Epithelial cell of esophagus (primary cell): ENCODE measurements around the gene VIPR2.

Source experiments
- DNase-seq: peaks from one replicate; pipeline ENCODE4 v3.0.0; 2010; ENCODE audit warnings: low read depth
- H3K4me3 ChIP-seq: 2 replicates; pipeline ENCODE4 v1.5.1; 2011; ENCODE audit warnings: mild to moderate bottlenecking, low read length, control low read depth
- CTCF ChIP-seq: IDR thresholded peaks from 2 replicates; pipeline ENCODE4 v1.5.1; 2011; ENCODE audit warnings: low read depth, mild to moderate bottlenecking, low read length, control low read depth, inconsistent platforms; ENCODE audit not compliant: insufficient read depth; ENCODE audit errors: missing control alignments

The VIPR2 gene

GRCh38 chr7:159036916-159037605 is 107.6 kb downstream of the VIPR2 start:
- no peak for DNase-seq
- no peak overlapping the region for H3K4me3 ChIP-seq
- TF ChIP-seq CTCF, result no peak

GRCh38 chr7:159035571-159036073 is 109.0 kb downstream of the VIPR2 start:
- no peak for TF ChIP-seq CTCF
- no peak overlapping the region for H3K4me3 ChIP-seq
- no peak for DNase-seq

- no peak for DNase-seq
- no peak overlapping the region for H3K4me3 ChIP-seq
- no peak for TF ChIP-seq CTCF
Observed at GRCh38 chr7:159034988-159035387, 109.7 kb downstream of the VIPR2 start.

- H3K4me3 ChIP-seq, result no peak overlapping the region
- DNase-seq, result no peak
- no peak for TF ChIP-seq CTCF
Observed at GRCh38 chr7:159034394-159034793, 110.3 kb downstream of the VIPR2 start.

- DNase-seq, result no peak
- TF ChIP-seq CTCF, result no peak
Observed at GRCh38 chr7:159033956-159034355, 110.7 kb downstream of the VIPR2 start.

GRCh38 chr7:159033473-159033825 is 111.2 kb downstream of the VIPR2 start:
- no peak for DNase-seq
- no peak for TF ChIP-seq CTCF
- H3K4me3 ChIP-seq, result no peak overlapping the region

More at GRCh38 chr7:159033956-159034355, 110.7 kb downstream of the VIPR2 start:
- no peak overlapping the region for H3K4me3 ChIP-seq
